SH-SY5Y (cell line): Measurements from ENCODE around the gene VAT1L.

Experiments used
- GATA2 ChIP-seq: IDR thresholded peaks from 2 replicates; pipeline ENCODE4 v1.6.1; 2011; ENCODE audit warnings: mild to moderate bottlenecking, low read depth, low read length
- GATA3 ChIP-seq: IDR thresholded peaks from 2 replicates; pipeline ENCODE4 v1.6.1; 2011; ENCODE audit warnings: low read depth, mild to moderate bottlenecking, low read length, moderate library complexity

DNA sequence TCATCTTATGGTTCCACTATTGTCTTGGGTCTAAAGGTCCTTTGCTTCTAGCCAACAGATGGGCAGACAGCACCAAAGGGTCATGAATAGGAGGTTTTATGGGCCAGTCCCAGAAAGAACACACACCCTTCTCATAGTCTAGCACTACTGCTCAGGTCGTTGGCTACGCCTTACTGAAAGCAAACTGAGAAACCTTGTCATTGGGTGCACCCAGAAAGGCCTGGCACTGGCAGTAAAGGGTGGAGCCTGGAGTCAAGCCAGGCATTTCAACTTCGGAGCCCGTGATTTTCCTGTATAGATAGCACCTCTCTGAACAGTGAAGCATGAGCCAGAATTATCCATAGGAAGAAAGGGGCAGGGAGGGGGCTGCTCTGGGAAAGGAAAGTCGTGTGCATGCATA is 74.9 kb downstream of the VAT1L start:
- no peak for TF ChIP-seq GATA2
- TF ChIP-seq GATA3 = no peak
